ENCODE measurements around the gene NAA25.

DNA sequence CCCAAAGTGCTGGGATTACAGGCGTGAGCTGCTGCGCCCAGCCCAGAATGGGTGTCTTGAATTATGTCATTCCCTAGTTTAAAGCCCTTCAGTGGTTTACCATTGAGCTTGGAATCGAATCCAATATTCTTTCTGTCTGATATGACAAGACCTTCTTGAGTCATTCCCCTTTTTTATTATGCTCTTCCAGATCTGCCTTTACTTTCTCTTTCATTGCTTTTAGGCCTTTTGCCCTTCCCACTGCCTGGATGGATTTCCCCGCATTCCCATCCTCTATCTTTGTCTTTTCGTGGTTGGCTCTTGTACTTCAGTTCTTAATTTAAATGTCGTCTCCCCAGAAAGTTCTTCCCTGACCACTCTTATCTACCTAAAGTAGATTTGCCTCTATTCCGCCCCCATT lies 18.3 kb upstream of the NAA25 start:
- TF ChIP-seq POLR2A (IDR thresholded peaks at IDR 0.05; ENCODE audit: low read length), result no peak
- no peak for TF ChIP-seq GATA1 (IDR thresholded peaks at IDR 0.05; ENCODE audit: low read depth, low read length)

Data from erythroblast (primary cell).